Activated CD8-positive, alpha-beta memory T cell treated with anti-CD3 and anti-CD28 coated beads, Interleukin-2, amount 10 ng/mL, durations not matched to agents 7 days and 5 days (primary cell): ENCODE results near the gene TBC1D10B. TPM values are rescaled to one million over a fixed set of nuclear protein-coding genes. Genes with fewer than 3 reads are reported as not detected.

ENCODE experiments used
- ATAC-seq: fragments of 150-1000 bp; cut with Tn5 transposase; one replicate; pipeline ENCODE4 v1.10.0; 2021; ENCODE audit warnings: moderate library complexity
- CTCF ChIA-PET: fragments of 350-600 bp; sonication (Branson Sonifier 250); formaldehyde crosslinking; loops from one replicate; lab custom pipeline; 2021; ENCODE audit warnings: antibody characterized with exemption; lab: Charles Lee
- DNase-seq: peaks from one replicate; pipeline ENCODE4 v3.0.0-alpha.2; 2020
- H3K27ac Mint-ChIP-seq: one replicate; pipeline ENCODE4 v1.8.0; 2021; ENCODE audit warnings: mild to moderate bottlenecking, mixed read lengths
- H3K27me3 Mint-ChIP-seq: one replicate; pipeline ENCODE4 v1.8.0; 2021; ENCODE audit warnings: mixed read lengths
- H3K36me3 Mint-ChIP-seq: one replicate; pipeline ENCODE4 v1.8.0; 2021; ENCODE audit warnings: mild to moderate bottlenecking, mixed read lengths
- H3K4me1 Mint-ChIP-seq: one replicate; pipeline ENCODE4 v1.8.0; 2021; ENCODE audit warnings: mixed read lengths
- H3K4me3 Mint-ChIP-seq: one replicate; pipeline ENCODE4 v1.8.0; 2021; ENCODE audit warnings: mild to moderate bottlenecking, moderate library complexity, mixed read lengths
- H3K9me3 Mint-ChIP-seq: one replicate; pipeline ENCODE4 v1.8.0; 2022; ENCODE audit warnings: low read depth, mixed read lengths
- total RNA-seq, 2 experiments: library from RNA; stranded (reverse); gene quantifications; one replicate each; pipeline ENCODE4 v1.2.3, GENCODE V29; 2021

The TBC1D10B gene
- 10 to 100 TPM; 84.1 to 87.3 TPM for total RNA-seq

- CTCF ChIA-PET = interaction anchor here (0.8 to 7.3 kb wide), 19 partner anchors 8 to 289 kb away, joined by 3 to 61 read pairs (median 5); partner anchors contain the start of genes CD2BP2, DCTPP1, FBRS and SEPTIN1
- Mint-ChIP-seq H3K27me3 (no peaks in the 10 kb centered on the region), H3K4me3 (peak within 1 kb of the TSS; percentile 95), H3K27ac (peak within 1 kb of the TSS; percentile 94), H3K4me1 (peaks cover 40% of the 10 kb centered on the region), H3K36me3 (peaks cover 23% of the 10 kb centered on the region), H3K9me3 (no peaks in the 10 kb centered on the region)
- DNase-seq = peak; percentile 100
- peak; percentile 84 for ATAC-seq
These were observed at the start of gene TBC1D10B for GRCh38 chr16:30370456-30371247. TBC1D10B (minus strand) TSS chr16:30370494; CDS start chr16:30370183, 311 bp downstream.

- DNase-seq (no peak), ATAC-seq (no peak)
- Mint-ChIP-seq H3K27me3 (no peaks in the 10 kb centered on the region), H3K36me3 (peaks cover 25% of the 10 kb centered on the region), H3K4me3 (peak overlapping the region; percentile 52), H3K27ac (peak overlapping the region; percentile 73), H3K9me3 (no peaks in the 10 kb centered on the region), H3K4me1 (peaks cover 30% of the 10 kb centered on the region)
- CTCF ChIA-PET = interaction anchor here (0.6 to 3.8 kb wide), 21 partner anchors 9 to 327 kb away, joined by 3 to 33 read pairs (median 5); partner anchors contain the start of genes DCTPP1, PRR14, SEPTIN1 and TBC1D10B
These were observed 48.3 kb upstream of the TBC1D10B start for GRCh38 chr16:30418350-30419181.

- peaks cover 24% of the 10 kb centered on the region for H3K36me3 Mint-ChIP-seq
- CTCF ChIA-PET = interaction anchor here (0.6 to 3.8 kb wide), 22 partner anchors 8 to 326 kb away, joined by 3 to 33 read pairs (median 5); partner anchors contain the start of genes DCTPP1, PRR14, SEPTIN1 and TBC1D10B
- peak overlapping the region; percentile 64 for H3K4me3 Mint-ChIP-seq
- no peaks in the 10 kb centered on the region for H3K9me3 Mint-ChIP-seq
- H3K27me3 Mint-ChIP-seq = no peaks in the 10 kb centered on the region
- peaks cover 31% of the 10 kb centered on the region for H3K4me1 Mint-ChIP-seq
- ATAC-seq = peak; percentile 91
- peak; percentile 93 for DNase-seq
- H3K27ac Mint-ChIP-seq = peak overlapping the region; percentile 48
These were observed 47.4 kb upstream of the TBC1D10B start for GRCh38 chr16:30417529-30418349.

GRCh38 chr16:30416624-30417528 lies 46.6 kb upstream of the TBC1D10B start:
- Mint-ChIP-seq H3K27ac (peak overlapping the region; percentile 14), H3K4me1 (peaks cover 36% of the 10 kb centered on the region), H3K27me3 (no peaks in the 10 kb centered on the region), H3K9me3 (no peaks in the 10 kb centered on the region), H3K4me3 (peak overlapping the region; percentile 46), H3K36me3 (peaks cover 24% of the 10 kb centered on the region)
- DNase-seq = no peak
- CTCF ChIA-PET = interaction anchor here (0.7 to 3.8 kb wide), 19 partner anchors 7 to 325 kb away, joined by 3 to 33 read pairs (median 5); partner anchors contain the start of genes DCTPP1, PRR14, SEPTIN1 and TBC1D10B
- no peak for ATAC-seq

- no peaks in the 10 kb centered on the region for H3K27me3 Mint-ChIP-seq
These were observed 45.8 kb upstream of the TBC1D10B start for GRCh38 chr16:30416047-30416603.

GRCh38 chr16:30414159-30414558 lies 43.9 kb upstream of the TBC1D10B start:
- H3K36me3 Mint-ChIP-seq = peaks cover 16% of the 10 kb centered on the region
- H3K27me3 Mint-ChIP-seq = no peaks in the 10 kb centered on the region
- no peak for ATAC-seq
- H3K4me1 Mint-ChIP-seq = peaks cover 41% of the 10 kb centered on the region
- no peak for DNase-seq
- H3K9me3 Mint-ChIP-seq = no peaks in the 10 kb centered on the region
- H3K4me3 Mint-ChIP-seq = no peak overlapping the region
- CTCF ChIA-PET = interaction anchor here (0.9 to 1.1 kb wide), 2 partner anchors 16 to 19 kb away, joined by 3 read pairs; partner anchors contain the start of gene DCTPP1
- no peak overlapping the region for H3K27ac Mint-ChIP-seq

More at GRCh38 chr16:30416047-30416603, 45.8 kb upstream of the TBC1D10B start:
- H3K27ac Mint-ChIP-seq = no peak overlapping the region
- H3K4me3 Mint-ChIP-seq = no peak overlapping the region
- H3K4me1 Mint-ChIP-seq = peaks cover 35% of the 10 kb centered on the region
- DNase-seq (no peak), ATAC-seq (no peak)
- CTCF ChIA-PET = interaction anchor here (0.8 to 1.7 kb wide), 5 partner anchors 8 to 213 kb away, joined by 3 to 6 read pairs (median 3); partner anchors contain the start of genes DCTPP1 and ZNF771
- peaks cover 20% of the 10 kb centered on the region for H3K36me3 Mint-ChIP-seq
- no peaks in the 10 kb centered on the region for H3K9me3 Mint-ChIP-seq

GRCh38 chr16:30413112-30413806 lies 43.0 kb upstream of the TBC1D10B start:
- Mint-ChIP-seq H3K4me3 (no peak overlapping the region), H3K27me3 (no peaks in the 10 kb centered on the region)

GRCh38 chr16:30409125-30410060 lies 39.1 kb upstream of the TBC1D10B start:
- peaks cover 37% of the 10 kb centered on the region for H3K4me1 Mint-ChIP-seq
- peak overlapping the region; percentile 5 for H3K4me3 Mint-ChIP-seq
- H3K36me3 Mint-ChIP-seq = peaks cover 12% of the 10 kb centered on the region
- H3K9me3 Mint-ChIP-seq = no peaks in the 10 kb centered on the region
- no peaks in the 10 kb centered on the region for H3K27me3 Mint-ChIP-seq
- ATAC-seq = peak; percentile 60
- DNase-seq = peak; percentile 94
- H3K27ac Mint-ChIP-seq = peak overlapping the region; percentile 54
- CTCF ChIA-PET = interaction anchor here (0.6 to 8.1 kb wide), 37 partner anchors 10 to 377 kb away, joined by 3 to 73 read pairs (median 6); partner anchors contain the start of genes CD2BP2, CORO1A, DCTPP1 and GDPD3

More at GRCh38 chr16:30413112-30413806, 43.0 kb upstream of the TBC1D10B start:
- no peak for DNase-seq
- peaks cover 43% of the 10 kb centered on the region for H3K4me1 Mint-ChIP-seq
- H3K9me3 Mint-ChIP-seq = no peaks in the 10 kb centered on the region
- peaks cover 14% of the 10 kb centered on the region for H3K36me3 Mint-ChIP-seq
- CTCF ChIA-PET = interaction anchor here (1.1 kb wide), 1 partner anchor 17 kb away, joined by 3 read pairs; the partner anchor contains the start of gene DCTPP1
- no peak for ATAC-seq
- no peak overlapping the region for H3K27ac Mint-ChIP-seq

- DNase-seq = no peak
These were observed 37.7 kb upstream of the TBC1D10B start for GRCh38 chr16:30407804-30408534.

More at GRCh38 chr16:30407804-30408534, 37.7 kb upstream of the TBC1D10B start:
- Mint-ChIP-seq H3K4me3 (peak overlapping the region; percentile 79), H3K9me3 (no peaks in the 10 kb centered on the region), H3K27me3 (peaks cover 6% of the 10 kb centered on the region), H3K36me3 (peaks cover 6% of the 10 kb centered on the region), H3K27ac (peak overlapping the region; percentile 38), H3K4me1 (peaks cover 32% of the 10 kb centered on the region)
- CTCF ChIA-PET = interaction anchor here (0.6 to 8.1 kb wide), 19 partner anchors 9 to 316 kb away, joined by 3 to 73 read pairs (median 9); partner anchors contain the start of genes DCTPP1, SEPTIN1, TBC1D10B and TBX6
- ATAC-seq = no peak
